ENCODE results near the gene DGKG. TPM values are rescaled to one million over a fixed set of nuclear protein-coding genes. Genes with fewer than 3 reads are reported as not detected.
A peak's percentile ranks its signal among the peaks of the same experiment; 100 is the strongest.

DGKG gene
- total and polyA plus RNA-seq, 9 of the 15 experiments (the other 6 are each of a cell fraction or from before 2014, with no cell fraction given) = 0.01 to 0.36 (median 0.15) TPM

- H3K36me3 ChIP-seq (ENCODE audit: control insufficient read depth, insufficient read depth, low read length) = no peaks in the 10 kb centered on the region
- no peaks in the 10 kb centered on the region for H3K79me2 ChIP-seq (ENCODE audit: control insufficient read depth, insufficient read depth, low read length)
- no peaks in the 10 kb centered on the region for H3K9me3 ChIP-seq (replicated peaks; ENCODE audit: control insufficient read depth, insufficient read depth, low read depth, low read length)
- ChIA-PET CTCF (ENCODE audit: low intra/inter-chr PET ratio) (no interaction called here), POLR2A (interaction anchor here (1.4 kb wide), 1 partner anchor 13 kb away, joined by 3 read pairs; no protein-coding TSS in a partner anchor)
- H3K9me1 ChIP-seq (ENCODE audit: control insufficient read depth, insufficient read depth, low read length) = no peaks in the 10 kb centered on the region
- H3K9ac ChIP-seq (ENCODE audit: insufficient read depth in 1 of 2, low read depth in 2 of 2, low read length in 2 of 2) = no peak overlapping the region
- in situ Hi-C loops (cut with MboI) (no loop called here), intact Hi-C loops (cut with micrococcal nuclease) (no loop called here)
- H3K4me1 ChIP-seq (replicated peaks in 1 of 2; ENCODE audit: control insufficient read depth in 2 of 2, insufficient read depth in 2 of 2, low read length in 2 of 2) = no peaks in the 10 kb centered on the region
- FAIRE-seq (no peak), DNase-seq (ENCODE audit: extremely low read depth in 1 of 4, low spot score in 3 of 4) (peak in 3 of 4 experiments; percentile 27 to 41 (median 29)), ATAC-seq (no peak)
- no TSS peak for BruUV-seq (replicated peaks)
- H4K20me1 ChIP-seq (replicated peaks; ENCODE audit: control insufficient read depth, insufficient read depth, low read length) = peaks cover 5% of the 10 kb centered on the region; the same call in 1 of the 2 replicates
- H3K27ac ChIP-seq (ENCODE audit: extremely low read depth, low read depth, low read length) = no peak overlapping the region
- no peak overlapping the region for H2AFZ ChIP-seq (ENCODE audit: low read depth, low read length)
- peaks cover 8 to 22% of the 10 kb centered on the region in 2 experiments; a peak in 3 of 5 replicates for H3K27me3 ChIP-seq (ENCODE audit: control insufficient read depth in 2 of 2, insufficient read depth in 2 of 2, low read length in 2 of 2)
- WGBS (ENCODE audit: insufficient coverage, low coverage, missing lambda C conversion rate) = 2% methylated on average over 3 of the region's 3 CpGs
- no peak overlapping the region for H3K4me3 ChIP-seq
- H3K4me2 ChIP-seq (ENCODE audit: insufficient read depth, low read length) = no peak overlapping the region
- TF ChIP-seq VEZF1 (CRISPR knock-in tag; IDR thresholded peaks at IDR 0.05) (peak; percentile 22; the same call in 1 of the 2 replicates), EZH2 (IDR thresholded peaks at IDR 0.05; ENCODE audit: borderline replicate concordance, low read depth, low read length) (no peak), ZNF766 (CRISPR knock-in tag; conservative IDR thresholded peaks at IDR 0.05) (0 out of 2 replicates have a peak, but pooled peaks have one; percentile 27), ZNF140 (CRISPR knock-in tag; IDR thresholded peaks at IDR 0.05) (no peak), CHAMP1 (IDR thresholded peaks at IDR 0.05) (peak; percentile 52; the same call in 1 of the 2 replicates), AFF1 (IDR thresholded peaks at IDR 0.05; ENCODE audit: low read depth in 1 of 2, partially characterized antibody in 2 of 2) (peak in 1 of 2 experiments; percentile 34), ZNF354B (CRISPR knock-in tag; IDR thresholded peaks at IDR 0.05) (no peak), RBM25 (IDR thresholded peaks at IDR 0.05; ENCODE audit: low read depth, low read length, severe bottlenecking) (no peak), MIER1 (IDR thresholded peaks at IDR 0.05; ENCODE audit: low read depth) (peak; percentile 92)
Measured at GRCh38 chr3:186307594-186308221, 54.3 kb downstream of the DGKG start.
